IPS-NIHi11 (cell line): ENCODE measurements around the gene SPCS1.
A peak's percentile ranks its signal among the peaks of the same experiment; 100 is the strongest.
"Not testable (repeated sequence)": the region's sequence is repeated elsewhere in the genome, so short reads cannot be mapped to it uniquely, and the experiment has no call there.

Experiments
- DNase-seq: peaks from one replicate; pipeline ENCODE4 v3.0.0; 2012; ENCODE audit warnings: mixed read lengths, low spot score

Gene SPCS1

GRCh38 chr3:52695798-52696671 is 9.9 kb upstream of the SPCS1 start:
- DNase-seq: no peak

- no peak for DNase-seq
These were observed 8.9 kb upstream of the SPCS1 start for GRCh38 chr3:52696830-52697631.

- no peak for DNase-seq
These were observed 8.3 kb upstream of the SPCS1 start for GRCh38 chr3:52697632-52697965.

- DNase-seq: no peak
These were observed 2.6 kb upstream of the SPCS1 start for GRCh38 chr3:52703341-52703740.

- no peak for DNase-seq
These were observed 1.1 kb upstream of the SPCS1 start for GRCh38 chr3:52704611-52705437.

- no peak for DNase-seq
These were observed 543 bp upstream of the SPCS1 start for GRCh38 chr3:52705438-52705687.

GRCh38 chr3:52707585-52707984 is 1.7 kb downstream of the SPCS1 start:
- no peak for DNase-seq

GRCh38 chr3:52710512-52710911 is 4.6 kb downstream of the SPCS1 start:
- no peak for DNase-seq

GRCh38 chr3:52712291-52713212 is 6.6 kb downstream of the SPCS1 start:
- DNase-seq: no peak

GRCh38 chr3:52714335-52715302 is 8.7 kb downstream of the SPCS1 start:
- DNase-seq: peak; percentile 93

- DNase-seq: no peak
These were observed 9.9 kb downstream of the SPCS1 start for GRCh38 chr3:52715714-52716305.

GRCh38 chr3:52719618-52720017 is 13.7 kb downstream of the SPCS1 start:
- DNase-seq: no peak

GRCh38 chr3:52721002-52721729 is 15.3 kb downstream of the SPCS1 start:
- no peak for DNase-seq

- DNase-seq: no peak
These were observed 15.8 kb downstream of the SPCS1 start for GRCh38 chr3:52721730-52722008.

- DNase-seq: no peak
These were observed 16.6 kb downstream of the SPCS1 start for GRCh38 chr3:52722491-52722890.

- no peak for DNase-seq
These were observed 18.0 kb downstream of the SPCS1 start for GRCh38 chr3:52723935-52724334.

GRCh38 chr3:52724511-52724910 is 18.6 kb downstream of the SPCS1 start:
- no peak for DNase-seq

GRCh38 chr3:52728753-52729152 is 22.8 kb downstream of the SPCS1 start:
- DNase-seq: not testable (repeated sequence)

- DNase-seq: no peak
These were observed 24.8 kb downstream of the SPCS1 start for GRCh38 chr3:52730681-52731080.

GRCh38 chr3:52731590-52731989 is 25.7 kb downstream of the SPCS1 start:
- no peak for DNase-seq
